Activated B cell treated with CpG ODN at 0.5 μM for 24 hours (primary cell): Measurements from ENCODE around the gene GORASP2. TPM values are rescaled to one million over a fixed set of nuclear protein-coding genes. Genes with fewer than 3 reads are reported as not detected.

Experiments used
- ATAC-seq: fragments of 200-7000 bp; cut with Tn5 transposase; one replicate; pipeline ENCODE4 v1.10.0; 2021; ENCODE audit warnings: low read depth, mild to moderate bottlenecking, moderate library complexity
- CTCF ChIA-PET: fragments of 350-600 bp; sonication (Branson Sonifier 250); formaldehyde crosslinking; loops from one replicate; lab custom pipeline; 2021; ENCODE audit warnings: antibody characterized with exemption; lab: Charles Lee
- POLR2A ChIA-PET: fragments of 350-600 bp; sonication (Branson Sonifier 250); formaldehyde crosslinking; loops from one replicate; lab custom pipeline; 2021; ENCODE audit warnings: antibody characterized with exemption; lab: Charles Lee
- DNase-seq: peaks from one replicate; pipeline ENCODE4 v3.0.0; 2022
- H3K27ac Mint-ChIP-seq: one replicate; pipeline ENCODE4 v1.8.0; 2020; ENCODE audit warnings: mixed read lengths
- H3K27me3 Mint-ChIP-seq: one replicate; pipeline ENCODE4 v1.8.0; 2021; ENCODE audit warnings: mixed read lengths
- H3K36me3 Mint-ChIP-seq: one replicate; pipeline ENCODE4 v1.8.0; 2021; ENCODE audit warnings: low read depth, mixed read lengths
- H3K4me1 Mint-ChIP-seq: one replicate; pipeline ENCODE4 v1.8.0; 2021; ENCODE audit warnings: mixed read lengths
- H3K4me3 Mint-ChIP-seq: one replicate; pipeline ENCODE4 v1.8.0; 2020; ENCODE audit warnings: mild to moderate bottlenecking, mixed read lengths
- H3K9me3 Mint-ChIP-seq: one replicate; pipeline ENCODE4 v1.8.0; 2020; ENCODE audit warnings: mixed read lengths
- intact Hi-C: fragments of 100-400 bp; cut with micrococcal nuclease; formaldehyde crosslinking; loops from one replicate; pipeline ENCODE4 v1.15.1; 2024
- total RNA-seq: library from RNA; stranded (reverse); gene quantifications from 2 replicates; pipeline ENCODE4 v1.2.3, GENCODE V29; 2022
- TF ChIP-seq, protein P1 (sequence below): fragments of 200-600 bp; IDR thresholded peaks from one replicate; pipeline ENCODE4 v1.8.0; 2022; ENCODE audit warnings: antibody characterized with exemption, mild to moderate bottlenecking

The GORASP2 gene
- total RNA-seq, 1 donor from 2014 or later: 60.7 TPM

- H3K9me3 Mint-ChIP-seq: no peaks in the 10 kb centered on the region
These were observed 13.6 kb downstream of the GORASP2 start for GRCh38 chr2:170942615-170943014.

DNA sequence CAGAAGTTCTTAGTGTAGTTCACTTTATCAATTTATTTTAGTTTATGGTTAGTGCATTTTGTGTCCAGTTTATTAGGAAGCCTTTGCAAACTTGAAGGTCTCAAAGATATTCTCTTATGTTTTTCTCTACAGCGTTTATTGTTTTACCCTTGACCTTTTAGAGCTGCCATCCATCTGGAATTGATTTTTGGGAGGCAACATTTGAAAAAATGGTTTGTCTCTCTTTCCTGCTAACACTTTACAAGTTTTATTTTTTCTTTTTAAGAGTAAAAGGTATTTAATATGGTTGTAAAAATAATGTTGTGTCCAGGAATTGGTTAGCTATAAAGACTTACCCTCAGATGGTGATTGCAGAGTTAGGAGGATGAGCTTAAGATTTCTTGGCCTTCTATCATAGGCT is 14.0 kb downstream of the GORASP2 start:
- no peak for DNase-seq
- Mint-ChIP-seq H3K9me3 (no peaks in the 10 kb centered on the region), H3K4me1 (peaks cover 37% of the 10 kb centered on the region), H3K27me3 (no peaks in the 10 kb centered on the region), H3K4me3 (no peak overlapping the region), H3K36me3 (peaks cover 25% of the 10 kb centered on the region), H3K27ac (no peak overlapping the region)
- ChIA-PET POLR2A (no interaction called here), CTCF (interaction anchor here (1.0 kb wide), 1 partner anchor 30 kb away, joined by 3 read pairs; no protein-coding TSS in a partner anchor)
- intact Hi-C loops: no loop called here
- TF ChIP-seq, protein P1, sequence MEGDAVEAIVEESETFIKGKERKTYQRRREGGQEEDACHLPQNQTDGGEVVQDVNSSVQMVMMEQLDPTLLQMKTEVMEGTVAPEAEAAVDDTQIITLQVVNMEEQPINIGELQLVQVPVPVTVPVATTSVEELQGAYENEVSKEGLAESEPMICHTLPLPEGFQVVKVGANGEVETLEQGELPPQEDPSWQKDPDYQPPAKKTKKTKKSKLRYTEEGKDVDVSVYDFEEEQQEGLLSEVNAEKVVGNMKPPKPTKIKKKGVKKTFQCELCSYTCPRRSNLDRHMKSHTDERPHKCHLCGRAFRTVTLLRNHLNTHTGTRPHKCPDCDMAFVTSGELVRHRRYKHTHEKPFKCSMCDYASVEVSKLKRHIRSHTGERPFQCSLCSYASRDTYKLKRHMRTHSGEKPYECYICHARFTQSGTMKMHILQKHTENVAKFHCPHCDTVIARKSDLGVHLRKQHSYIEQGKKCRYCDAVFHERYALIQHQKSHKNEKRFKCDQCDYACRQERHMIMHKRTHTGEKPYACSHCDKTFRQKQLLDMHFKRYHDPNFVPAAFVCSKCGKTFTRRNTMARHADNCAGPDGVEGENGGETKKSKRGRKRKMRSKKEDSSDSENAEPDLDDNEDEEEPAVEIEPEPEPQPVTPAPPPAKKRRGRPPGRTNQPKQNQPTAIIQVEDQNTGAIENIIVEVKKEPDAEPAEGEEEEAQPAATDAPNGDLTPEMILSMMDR: no peak
- ATAC-seq: no peak

More at GRCh38 chr2:170942615-170943014, 13.6 kb downstream of the GORASP2 start:
- Mint-ChIP-seq H3K27me3 (no peaks in the 10 kb centered on the region), H3K4me1 (peaks cover 37% of the 10 kb centered on the region), H3K4me3 (no peak overlapping the region), H3K27ac (no peak overlapping the region), H3K36me3 (peaks cover 27% of the 10 kb centered on the region)
- CTCF ChIA-PET: no interaction called here
- intact Hi-C loops: no loop called here
- ATAC-seq (no peak), DNase-seq (no peak)
- TF ChIP-seq, protein P1: no peak
- POLR2A ChIA-PET: no interaction called here

DNA sequence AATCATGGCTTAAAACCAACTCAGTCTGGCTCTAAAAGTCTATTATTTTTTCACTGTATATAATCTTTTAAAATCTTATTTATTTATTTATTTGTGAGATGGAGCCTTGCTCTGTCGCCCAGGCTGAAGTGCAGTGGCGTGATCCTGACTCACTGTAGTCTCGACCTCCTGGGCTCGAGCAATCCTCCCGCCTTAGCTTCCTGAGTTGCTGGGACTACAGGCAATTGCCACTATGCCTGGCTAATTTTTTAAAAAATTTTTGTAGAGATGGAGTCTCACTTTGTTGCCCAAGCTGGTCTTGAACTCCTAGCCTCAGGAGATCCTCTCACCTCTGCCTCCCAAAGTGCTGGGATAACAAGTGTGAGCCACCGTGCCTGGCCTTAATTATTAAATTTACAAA is 14.5 kb downstream of the GORASP2 start:
- ChIA-PET CTCF (interaction anchor here (1.0 kb wide), 1 partner anchor 29 kb away, joined by 3 read pairs; no protein-coding TSS in a partner anchor), POLR2A (no interaction called here)
- Mint-ChIP-seq H3K4me1 (peaks cover 37% of the 10 kb centered on the region), H3K36me3 (peaks cover 27% of the 10 kb centered on the region), H3K27me3 (no peaks in the 10 kb centered on the region), H3K27ac (no peak overlapping the region), H3K4me3 (no peak overlapping the region), H3K9me3 (no peaks in the 10 kb centered on the region)
- intact Hi-C loops: no loop called here
- ATAC-seq: no peak
- TF ChIP-seq, protein P1: no peak
- DNase-seq: no peak

- TF ChIP-seq, protein P1: no peak
- CTCF ChIA-PET: no interaction called here
- POLR2A ChIA-PET: no interaction called here
- no peak for DNase-seq
- Mint-ChIP-seq H3K4me3 (no peak overlapping the region), H3K36me3 (peaks cover 25% of the 10 kb centered on the region), H3K9me3 (no peaks in the 10 kb centered on the region), H3K27me3 (no peaks in the 10 kb centered on the region), H3K4me1 (peaks cover 32% of the 10 kb centered on the region), H3K27ac (no peak overlapping the region)
- ATAC-seq: no peak
- intact Hi-C loops: no loop called here
These were observed 15.5 kb downstream of the GORASP2 start for GRCh38 chr2:170944545-170944944.

GRCh38 chr2:170949415-170949814 is 20.4 kb downstream of the GORASP2 start:
- POLR2A ChIA-PET: interaction anchor here (1.7 kb wide), 1 partner anchor 20 kb away, joined by 6 read pairs; the partner anchor contains the start of gene GORASP2
- no peak overlapping the region for H3K4me3 Mint-ChIP-seq
- H3K4me1 Mint-ChIP-seq: peaks cover 22% of the 10 kb centered on the region
- no peaks in the 10 kb centered on the region for H3K27me3 Mint-ChIP-seq
- H3K9me3 Mint-ChIP-seq: no peaks in the 10 kb centered on the region
- intact Hi-C loops: no loop called here
- CTCF ChIA-PET: interaction anchor here (2.1 kb wide), 1 partner anchor 20 kb away, joined by 7 read pairs; the partner anchor contains the start of gene GORASP2
- TF ChIP-seq, protein P1: no peak
- DNase-seq (no peak), ATAC-seq (no peak)
- peaks cover 49% of the 10 kb centered on the region for H3K36me3 Mint-ChIP-seq
- H3K27ac Mint-ChIP-seq: no peak overlapping the region
